Endothelial cell of umbilical vein (primary cell): ENCODE measurements around the gene IDH3A. TPM values are rescaled to one million over a fixed set of nuclear protein-coding genes. Genes with fewer than 3 reads are reported as not detected.

Experiments
- BruUV-seq: library from RNA; stranded (reverse); fragments of 400-500 nt; replicated peaks from 2 replicates; lab custom pipeline; 2021; lab: Mats Ljungman, UMichigan
- CTCF ChIA-PET: fragments of 300-600, 350-600 bp; sonication (Branson Sonifier 250); formaldehyde crosslinking; loops from one replicate; lab custom pipeline; 2021; ENCODE audit warnings: antibody characterized with exemption, inconsistent platforms; lab: Charles Lee
- POLR2A ChIA-PET: fragments of 300-600, 350-600 bp; sonication (Branson Sonifier 250); formaldehyde crosslinking; loops from one replicate; lab custom pipeline; 2021; ENCODE audit warnings: antibody characterized with exemption, inconsistent platforms; lab: Charles Lee
- DNase-seq: peaks from one replicate; pipeline ENCODE4 v3.0.0-alpha.2; 2011; ENCODE audit warnings: low read depth, low spot score
- FAIRE-seq: peaks from 2 replicates; lab custom pipeline; 2011; peaks lifted over from hg19 to GRCh38; lab: Jason Lieb, UNC
- H2AFZ ChIP-seq: 2 replicates; pipeline ENCODE4 v1.6.0; 2012; ENCODE audit warnings: low read depth, low read length, control low read depth, inconsistent platforms
- H3K27ac ChIP-seq: 2 replicates; pipeline ENCODE4 v1.5.1; 2011; ENCODE audit warnings: low read depth, mild to moderate bottlenecking, control low read depth, low read length, moderate library complexity; ENCODE audit not compliant: insufficient read depth
- H3K27me3 ChIP-seq, 2 experiments: 2 replicates each; pipeline versions ENCODE4 v1.6.0 to v1.6.1; 2011; ENCODE audit warnings: low read length in 2 of 2, mixed read lengths in 1 of 2; ENCODE audit not compliant: control insufficient read depth in 2 of 2, insufficient read depth in 2 of 2
- H3K36me3 ChIP-seq, 2 experiments: 2 replicates in 1 of 2; 3 replicates in 1 of 2; pipeline ENCODE4 v1.5.1; 2011; ENCODE audit warnings: low read length in 2 of 2, mild to moderate bottlenecking in 1 of 2, moderate library complexity in 1 of 2; ENCODE audit not compliant: control insufficient read depth in 2 of 2, insufficient read depth in 2 of 2; ENCODE audit errors: extremely low read depth in 1 of 2
- H3K4me1 ChIP-seq: 3 replicates; pipeline ENCODE4 v1.5.1; 2011; ENCODE audit warnings: mild to moderate bottlenecking, low read length; ENCODE audit not compliant: control insufficient read depth, insufficient read depth; ENCODE audit errors: extremely low read depth
- H3K4me2 ChIP-seq: 2 replicates; pipeline ENCODE4 v1.6.1; 2011; ENCODE audit warnings: low read length, control low read depth, mixed read lengths; ENCODE audit not compliant: insufficient read depth
- H3K4me3 ChIP-seq, 3 experiments: fragments of 200-600 bp in 1 of 3; sonication (generic), shearing (Covaris generic) in 1 of 3; replicated peaks in 1 of 3; 2 replicates each; pipeline ENCODE4 v1.5.1; 2011 to 2016; ENCODE audit warnings: control low read depth in 3 of 3, low read length in 3 of 3, mild to moderate bottlenecking in 2 of 3, inconsistent platforms in 1 of 3, low read depth in 1 of 3, moderate library complexity in 1 of 3; ENCODE audit not compliant: insufficient read depth in 1 of 3
- H3K79me2 ChIP-seq: 2 replicates; pipeline ENCODE4 v1.6.0; 2012; ENCODE audit warnings: low read length, inconsistent platforms; ENCODE audit not compliant: control insufficient read depth, insufficient read depth
- H3K9ac ChIP-seq: replicated peaks from 2 replicates; pipeline ENCODE3; 2011; ENCODE audit warnings: low read length, control low read depth; ENCODE audit not compliant: insufficient read depth; ENCODE audit errors: extremely low read depth
- H3K9me1 ChIP-seq: replicated peaks from 3 replicates; pipeline ENCODE4 v1.6.0; 2011; ENCODE audit warnings: mild to moderate bottlenecking, low read length; ENCODE audit not compliant: control insufficient read depth, insufficient read depth; ENCODE audit errors: extremely low read depth
- H3K9me3 ChIP-seq: replicated peaks from 2 replicates; pipeline ENCODE4 v1.5.1; 2012; ENCODE audit warnings: low read length, inconsistent platforms; ENCODE audit not compliant: control insufficient read depth, insufficient read depth
- H4K20me1 ChIP-seq: replicated peaks from 2 replicates; pipeline ENCODE3; 2011; ENCODE audit warnings: mild to moderate bottlenecking, low read length; ENCODE audit not compliant: control insufficient read depth, insufficient read depth; ENCODE audit errors: extremely low read depth
- CTCF ChIP-seq, 2 donors: IDR thresholded peaks; 1 replicate in 1 of 2; 2 replicates in 1 of 2; pipeline ENCODE4 v1.5.1; 2011; ENCODE audit warnings: low read length in 2 of 2, mild to moderate bottlenecking in 2 of 2, moderate library complexity in 2 of 2, control low read depth in 1 of 2, inconsistent platforms in 1 of 2, low read depth in 1 of 2; ENCODE audit not compliant: insufficient read depth in 1 of 2; ENCODE audit errors: extremely low read depth in 1 of 2
- EZH2 ChIP-seq: IDR thresholded peaks from 2 replicates; pipeline ENCODE4 v1.6.1; 2012; ENCODE audit warnings: borderline replicate concordance, low read depth, mild to moderate bottlenecking, moderate library complexity, low read length, inconsistent platforms; ENCODE audit not compliant: severe bottlenecking
- FOS ChIP-seq: IDR thresholded peaks from 2 replicates; pipeline ENCODE4 v1.6.1; 2011; ENCODE audit warnings: mild to moderate bottlenecking, low read length, moderate library complexity, borderline replicate concordance; ENCODE audit not compliant: insufficient read depth
- GATA2 ChIP-seq: IDR thresholded peaks from 2 replicates; pipeline ENCODE4 v1.7.0; 2011; ENCODE audit warnings: low read depth, mild to moderate bottlenecking, moderate library complexity, mixed read lengths, low read length; ENCODE audit not compliant: insufficient read length, insufficient read depth
- JUN ChIP-seq: IDR thresholded peaks from 2 replicates; pipeline ENCODE4 v1.6.1; 2011; ENCODE audit warnings: borderline replicate concordance, low read depth; ENCODE audit not compliant: insufficient read length, insufficient read depth
- MAX ChIP-seq: IDR thresholded peaks from 2 replicates; pipeline ENCODE4 v1.6.1; 2011; ENCODE audit not compliant: insufficient read depth, insufficient read length
- MYC ChIP-seq: IDR thresholded peaks from one replicate; pipeline ENCODE4 v1.6.1; 2011; ENCODE audit warnings: mild to moderate bottlenecking, low read depth, low read length
- POLR2A ChIP-seq: IDR thresholded peaks from 2 replicates; pipeline ENCODE4 v1.6.1; 2012; ENCODE audit warnings: low read depth, mild to moderate bottlenecking, control low read depth, low read length
- POLR2AphosphoS5 ChIP-seq: IDR thresholded peaks from 2 replicates; pipeline ENCODE4 v1.6.1; 2012; ENCODE audit warnings: low read depth, mild to moderate bottlenecking, control low read depth, low read length, moderate library complexity; ENCODE audit not compliant: insufficient read depth
- dilution Hi-C: fragments of 300-500 bp; cut with MboI; formaldehyde crosslinking; loops from one replicate; pipeline ENCODE4 v1.15.0; 2019; ENCODE audit warnings: low sequenced_read_pairs; ENCODE audit not compliant: extremely low pct_ligation_motif_present
- intact Hi-C: fragments of 100-400 bp; cut with micrococcal nuclease; formaldehyde crosslinking; loops from one replicate; pipeline ENCODE4 v1.10.0; 2022
- polyA plus RNA-seq, 4 experiments: library from polyadenylated mRNA; depleted of rRNA in 3 of 4; stranded (reverse) in 3 of 4; unstranded in 1 of 4; fragments of >200 nt; gene quantifications; 2 replicates each; pipeline versions ENCODE4 v1.2.1 to v1.2.3, GENCODE V29; 2011 to 2012; ENCODE audit warnings: missing spikeins in 1 of 4
- total RNA-seq: library from RNA; stranded (reverse); gene quantifications from 2 replicates; pipeline ENCODE4 v1.2.3, GENCODE V29; 2021

IDH3A gene
- total and polyA plus RNA-seq, 2 donors (not counting 3 experiments of a cell fraction or from before 2014, with no cell fraction given): 35.5 to 63.9 TPM

DNA sequence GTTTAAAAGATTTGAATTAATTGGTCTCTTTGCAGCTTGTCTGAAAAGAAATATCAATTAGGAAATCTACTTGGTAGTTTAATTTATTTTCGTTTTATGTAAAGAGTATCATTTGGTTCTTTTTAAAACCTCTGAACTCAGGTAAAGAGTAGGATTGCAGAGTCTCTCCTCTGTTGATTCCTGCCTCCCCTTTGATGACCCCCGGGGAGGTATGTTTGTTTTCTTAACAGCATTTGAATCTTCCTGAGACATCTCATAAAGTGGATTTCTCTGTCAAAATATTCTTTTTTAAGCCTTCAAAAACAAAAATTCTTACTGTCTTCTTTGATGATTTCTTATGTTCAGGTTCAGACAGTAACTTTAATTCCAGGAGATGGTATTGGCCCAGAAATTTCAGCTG, 8.0 kb downstream of the IDH3A start:
- no TSS peak for BruUV-seq
- H3K4me2 ChIP-seq: no peak overlapping the region
- H4K20me1 ChIP-seq: no peaks in the 10 kb centered on the region
- H2AFZ ChIP-seq: no peak overlapping the region
- H3K9me1 ChIP-seq: no peaks in the 10 kb centered on the region
- TF ChIP-seq MAX: no peak
- no peak for TF ChIP-seq MYC
- TF ChIP-seq JUN: no peak
- TF ChIP-seq GATA2: no peak
- no peak for TF ChIP-seq FOS
- no peak for TF ChIP-seq CTCF (IDR thresholded peaks at IDR 0.05; ENCODE audit: extremely low read depth in 1 of 2, insufficient read depth in 1 of 2, low read depth in 1 of 2, low read length in 2 of 2)
- TF ChIP-seq POLR2A: no peak
- TF ChIP-seq EZH2: no peak
- TF ChIP-seq POLR2AphosphoS5: no peak
- no peak overlapping the region for H3K9ac ChIP-seq
- peaks cover 9% of the 10 kb centered on the region for H3K79me2 ChIP-seq
- peaks cover 3 to 5% of the 10 kb centered on the region in 2 experiments for H3K36me3 ChIP-seq
- dilution Hi-C loops: no loop called here
- intact Hi-C loops: loop anchor here (5.0 kb wide), 1 partner anchor 40 kb away; no protein-coding TSS in a partner anchor
- FAIRE-seq (no peak), DNase-seq (no peak)
- H3K4me3 ChIP-seq: no peak overlapping the region
- no peaks in the 10 kb centered on the region for H3K9me3 ChIP-seq
- H3K27ac ChIP-seq: no peak overlapping the region
- no peaks in the 10 kb centered on the region for H3K27me3 ChIP-seq
- ChIA-PET POLR2A (no interaction called here), CTCF (no interaction called here)
- no peaks in the 10 kb centered on the region for H3K4me1 ChIP-seq
